Vagina (tissue), 2 donors: ENCODE results near the gene SLC6A8. TPM values are rescaled to one million over a fixed set of nuclear protein-coding genes. Genes with fewer than 3 reads are reported as not detected.
A peak's percentile ranks its signal among the peaks of the same experiment; 100 is the strongest.

ENCODE experiments used
- DNase-seq, 2 donors: peaks; one replicate each; pipeline ENCODE4 v3.0.0-alpha.2; 2017; ENCODE audit errors: extremely low spot score in 2 of 2
- H3K27ac ChIP-seq: fragments of 200-600 bp; sonication (generic); one replicate; pipeline ENCODE4 v1.5.1; 2019
- H3K27me3 ChIP-seq: fragments of 200-600 bp; sonication (generic); one replicate; pipeline ENCODE4 v1.5.1; 2019
- H3K36me3 ChIP-seq, 2 donors: fragments of 200-600 bp; sonication (generic); one replicate each; pipeline ENCODE4 v1.5.1; 2017 to 2019
- H3K4me1 ChIP-seq: fragments of 200-600 bp; sonication (generic); one replicate; pipeline ENCODE4 v1.5.1; 2019
- H3K4me3 ChIP-seq, 2 donors: fragments of 200-600 bp; sonication (generic); 1 replicate in 1 of 2; 2 replicates in 1 of 2; pipeline ENCODE4 v1.5.1; 2016 to 2019
- H3K9me3 ChIP-seq: fragments of 200-600 bp; sonication (generic); one replicate; pipeline ENCODE4 v1.5.1; 2019
- CTCF ChIP-seq, 3 experiments: fragments of 450-650 bp in 2 of 3; fragments of 200-600 bp in 1 of 3; sonication (generic) in 1 of 3; IDR thresholded peaks; one replicate each; pipeline ENCODE4 v1.5.1; 2017 to 2019; ENCODE audit warnings: antibody characterized with exemption in 3 of 3, mild to moderate bottlenecking in 2 of 3, moderate library complexity in 2 of 3
- POLR2A ChIP-seq, 2 donors: fragments of 450-650 bp; IDR thresholded peaks; one replicate each; pipeline ENCODE4 v1.6.1; 2017; ENCODE audit warnings: antibody characterized with exemption in 2 of 2, mild to moderate bottlenecking in 2 of 2, moderate library complexity in 2 of 2
- POLR2AphosphoS5 ChIP-seq, 2 donors: sonication (generic); formaldehyde crosslinking; IDR thresholded peaks; one replicate each; pipeline ENCODE4 v1.9.0; 2017; ENCODE audit warnings: antibody characterized with exemption in 2 of 2, mild to moderate bottlenecking in 2 of 2, low read depth in 1 of 2; ENCODE audit not compliant: insufficient read depth in 1 of 2
- intact Hi-C: fragments of 100-400 bp; cut with DNase I; formaldehyde crosslinking; loops from one replicate; pipeline ENCODE4 v1.15.1; 2023
- total RNA-seq: library from RNA; depleted of rRNA; stranded (reverse); fragments of >200 nt; gene quantifications from one replicate; pipeline ENCODE4 v1.2.3, GENCODE V29; 2016

The SLC6A8 gene
- total RNA-seq, 1 donor from 2014 or later: 29.2 TPM

- Histone ChIP-seq H3K4me3 (peak within 1 kb of the TSS; percentile 2 to 30), H3K27me3 (peaks cover 4% of the 10 kb centered on the region), H3K36me3 (no peaks in the 10 kb centered on the region), H3K4me1 (peaks cover 7% of the 10 kb centered on the region), H3K9me3 (no peaks in the 10 kb centered on the region), H3K27ac (no peak within 1 kb of the TSS)
- intact Hi-C loops: no loop called here
- TF ChIP-seq POLR2AphosphoS5 (IDR thresholded peaks at IDR 0.05; ENCODE audit: insufficient read depth in 1 of 2, low read depth in 1 of 2) (no peak), CTCF (IDR thresholded peaks at IDR 0.05) (no peak), POLR2A (IDR thresholded peaks at IDR 0.05) (no peak)
- no peak for DNase-seq
Observed at GRCh38 chrX:153646620-153647373, 40.9 kb upstream of the SLC6A8 start, which contains the start of gene DUSP9. DUSP9 (plus strand) TSS chrX:153647203; CDS start chrX:153647954, 751 bp downstream.

GRCh38 chrX:153647461-153648357 is 40.0 kb upstream of the SLC6A8 start:
- Histone ChIP-seq H3K4me3 (peak overlapping the region; percentile 2 to 30), H3K27me3 (peaks cover 4% of the 10 kb centered on the region), H3K27ac (no peak overlapping the region), H3K36me3 (no peaks in the 10 kb centered on the region), H3K9me3 (no peaks in the 10 kb centered on the region), H3K4me1 (peaks cover 7% of the 10 kb centered on the region)
- TF ChIP-seq CTCF (IDR thresholded peaks at IDR 0.05): no peak
- TF ChIP-seq POLR2A (IDR thresholded peaks at IDR 0.05): no peak
- no peak for TF ChIP-seq POLR2AphosphoS5 (IDR thresholded peaks at IDR 0.05; ENCODE audit: insufficient read depth in 1 of 2, low read depth in 1 of 2)
- intact Hi-C loops: no loop called here
- DNase-seq: no peak

GRCh38 chrX:153648358-153649177 is 39.2 kb upstream of the SLC6A8 start:
- DNase-seq: no peak
- H3K4me3 ChIP-seq: no peak overlapping the region
- no peaks in the 10 kb centered on the region for H3K9me3 ChIP-seq
- TF ChIP-seq POLR2AphosphoS5 (IDR thresholded peaks at IDR 0.05; ENCODE audit: insufficient read depth in 1 of 2, low read depth in 1 of 2): no peak
- no peak for TF ChIP-seq POLR2A (IDR thresholded peaks at IDR 0.05)
- no peak for TF ChIP-seq CTCF (IDR thresholded peaks at IDR 0.05)
- peaks cover 4% of the 10 kb centered on the region for H3K27me3 ChIP-seq
- H3K27ac ChIP-seq: no peak overlapping the region
- H3K36me3 ChIP-seq: no peaks in the 10 kb centered on the region
- H3K4me1 ChIP-seq: peaks cover 3% of the 10 kb centered on the region
- intact Hi-C loops: no loop called here

- no peak for DNase-seq
- H3K27me3 ChIP-seq: peaks cover 4% of the 10 kb centered on the region
- intact Hi-C loops: no loop called here
Observed at GRCh38 chrX:153649178-153649914, 38.4 kb upstream of the SLC6A8 start.

More at GRCh38 chrX:153649178-153649914, 38.4 kb upstream of the SLC6A8 start:
- H3K27ac ChIP-seq: no peak overlapping the region
- no peak overlapping the region for H3K4me3 ChIP-seq
- no peaks in the 10 kb centered on the region for H3K9me3 ChIP-seq
- H3K36me3 ChIP-seq: no peaks in the 10 kb centered on the region
- no peak for TF ChIP-seq POLR2AphosphoS5 (IDR thresholded peaks at IDR 0.05; ENCODE audit: insufficient read depth in 1 of 2, low read depth in 1 of 2)
- H3K4me1 ChIP-seq: no peaks in the 10 kb centered on the region
